SK-N-MC (cell line): Measurements from ENCODE around the gene PTRHD1.

ENCODE experiments used
- DNase-seq: peaks from one replicate; pipeline ENCODE4 v3.0.0-alpha.2; 2011; ENCODE audit warnings: low read depth, low spot score
- H3K27ac ChIP-seq: fragments of 200-600 bp; sonication (generic); 2 replicates; pipeline ENCODE4 v1.5.1; 2016; ENCODE audit warnings: mixed run types
- H3K36me3 ChIP-seq: fragments of 200-600 bp; sonication (generic); 2 replicates; pipeline ENCODE4 v1.6.1; 2017; ENCODE audit warnings: antibody characterized with exemption, low read length, mixed read lengths; ENCODE audit not compliant: insufficient read depth
- H3K4me3 ChIP-seq: fragments of 200-600 bp; sonication (generic); 2 replicates; pipeline ENCODE4 v1.5.1; 2016
- H3K9ac ChIP-seq: fragments of 200-600 bp; sonication (generic); 2 replicates; pipeline ENCODE4 v1.8.0; 2017; ENCODE audit warnings: mixed run types, mixed read lengths; ENCODE audit not compliant: insufficient read length
- H3K9me3 ChIP-seq: fragments of 200-600 bp; sonication (generic); 2 replicates; pipeline ENCODE4 v1.6.1; 2017; ENCODE audit warnings: low read depth, mild to moderate bottlenecking, antibody characterized with exemption, low read length, moderate library complexity, mixed read lengths
- EZH2 ChIP-seq: fragments of 200-600 bp; sonication (generic); IDR thresholded peaks from one replicate; pipeline ENCODE4 v1.6.1; 2017; ENCODE audit warnings: antibody characterized with exemption
- FOXP2 ChIP-seq: optimal IDR thresholded peaks from 2 replicates; pipeline ENCODE3; 2011; ENCODE audit warnings: mild to moderate bottlenecking, moderate library complexity; ENCODE audit not compliant: insufficient read depth; ENCODE audit errors: extremely low read length, control extremely low read depth
- POLR2AphosphoS5 ChIP-seq: IDR thresholded peaks from 2 replicates; pipeline ENCODE4 v1.6.1; 2012; ENCODE audit warnings: mild to moderate bottlenecking, low read depth, low read length, borderline replicate concordance

Gene PTRHD1

DNA sequence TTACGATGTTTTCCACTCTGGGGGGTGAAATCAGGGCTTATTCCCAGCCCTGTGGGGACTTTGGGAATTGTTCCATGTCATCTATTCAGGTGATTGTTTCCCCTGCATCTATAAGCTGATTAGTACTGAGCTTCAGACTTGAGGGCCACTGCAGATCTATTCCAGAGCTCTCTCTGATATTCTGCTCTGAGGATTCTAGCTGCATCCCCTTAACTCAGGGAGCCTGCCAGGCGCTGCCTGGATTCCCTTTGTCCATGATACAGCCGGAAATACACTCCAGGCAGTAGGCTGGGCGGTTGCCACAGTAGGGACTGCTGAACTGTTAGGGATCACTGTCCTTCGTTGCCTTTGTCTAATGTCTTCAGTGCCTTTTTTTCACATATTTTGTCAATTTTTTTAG lies 31.3 kb downstream of the PTRHD1 start:
- TF ChIP-seq EZH2 (no peak), POLR2AphosphoS5 (no peak), FOXP2 (no peak)
- no peaks in the 10 kb centered on the region for H3K9me3 ChIP-seq
- H3K36me3 ChIP-seq: peaks cover 5% of the 10 kb centered on the region; the same call in 1 of the 2 replicates
- H3K9ac ChIP-seq: no peak overlapping the region
- no peak for DNase-seq
- no peak overlapping the region for H3K27ac ChIP-seq
- no peak overlapping the region for H3K4me3 ChIP-seq

GRCh38 chr2:24756789-24757188 lies 36.4 kb downstream of the PTRHD1 start:
- TF ChIP-seq FOXP2: no peak
- no peak for TF ChIP-seq EZH2
- TF ChIP-seq POLR2AphosphoS5: no peak
- no peak overlapping the region for H3K4me3 ChIP-seq
- H3K9ac ChIP-seq: no peak overlapping the region
- H3K27ac ChIP-seq: no peak overlapping the region
- H3K9me3 ChIP-seq: no peaks in the 10 kb centered on the region
- no peaks in the 10 kb centered on the region for H3K36me3 ChIP-seq
- DNase-seq: no peak

- no peak overlapping the region for H3K9ac ChIP-seq
- H3K36me3 ChIP-seq: no peaks in the 10 kb centered on the region
- no peaks in the 10 kb centered on the region for H3K9me3 ChIP-seq
- no peak for DNase-seq
- TF ChIP-seq FOXP2 (no peak), POLR2AphosphoS5 (no peak), EZH2 (no peak)
- no peak overlapping the region for H3K4me3 ChIP-seq
- H3K27ac ChIP-seq: no peak overlapping the region
Observed at GRCh38 chr2:24754985-24755705, 38.0 kb downstream of the PTRHD1 start.

GRCh38 chr2:24749069-24749691 lies 44.0 kb downstream of the PTRHD1 start:
- Histone ChIP-seq H3K9ac (no peak overlapping the region), H3K27ac (no peak overlapping the region), H3K4me3 (no peak overlapping the region), H3K36me3 (no peaks in the 10 kb centered on the region), H3K9me3 (no peaks in the 10 kb centered on the region)
- DNase-seq: no peak
- no peak for TF ChIP-seq EZH2
- TF ChIP-seq POLR2AphosphoS5: no peak
- TF ChIP-seq FOXP2: no peak

- no peaks in the 10 kb centered on the region for H3K36me3 ChIP-seq
- H3K9me3 ChIP-seq: no peaks in the 10 kb centered on the region
- no peak overlapping the region for H3K27ac ChIP-seq
- H3K9ac ChIP-seq: no peak overlapping the region
- TF ChIP-seq EZH2 (no peak), POLR2AphosphoS5 (no peak), FOXP2 (no peak)
- DNase-seq: no peak
- no peak overlapping the region for H3K4me3 ChIP-seq
Observed at GRCh38 chr2:24747299-24747698, 45.9 kb downstream of the PTRHD1 start.

DNA sequence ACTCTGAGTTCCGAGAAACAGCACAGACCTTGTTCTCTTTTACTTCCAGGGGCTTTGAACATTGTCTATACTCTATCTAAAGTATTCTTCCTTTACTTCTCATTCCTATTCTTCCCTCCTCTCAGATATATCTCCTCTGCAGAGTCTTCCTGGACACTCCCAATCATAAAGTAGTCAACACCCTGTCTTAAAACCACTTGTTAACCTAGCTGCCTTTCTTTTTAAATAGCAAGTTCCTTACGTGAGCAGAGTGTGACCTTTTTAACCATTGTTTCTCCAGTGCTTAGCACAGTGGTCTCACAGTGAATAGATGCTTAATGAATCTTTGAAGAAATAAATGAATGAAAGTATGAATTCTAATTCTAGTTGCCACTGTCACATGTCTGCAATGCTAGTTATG lies 47.4 kb downstream of the PTRHD1 start:
- TF ChIP-seq POLR2AphosphoS5: no peak
- TF ChIP-seq FOXP2: no peak
- TF ChIP-seq EZH2: no peak
- Histone ChIP-seq H3K27ac (no peak overlapping the region), H3K4me3 (no peak overlapping the region), H3K9me3 (no peaks in the 10 kb centered on the region), H3K36me3 (no peaks in the 10 kb centered on the region), H3K9ac (no peak overlapping the region)
- DNase-seq: no peak

GRCh38 chr2:24744356-24744755 lies 48.8 kb downstream of the PTRHD1 start:
- H3K9me3 ChIP-seq: no peaks in the 10 kb centered on the region
- H3K36me3 ChIP-seq: no peaks in the 10 kb centered on the region
- TF ChIP-seq EZH2 (no peak), POLR2AphosphoS5 (no peak), FOXP2 (no peak)
- no peak overlapping the region for H3K4me3 ChIP-seq
- DNase-seq: no peak
- no peak overlapping the region for H3K27ac ChIP-seq
- H3K9ac ChIP-seq: no peak overlapping the region

- no peak for DNase-seq
- Histone ChIP-seq H3K27ac (no peak overlapping the region), H3K4me3 (no peak overlapping the region), H3K36me3 (no peaks in the 10 kb centered on the region), H3K9ac (no peak overlapping the region), H3K9me3 (no peaks in the 10 kb centered on the region)
- TF ChIP-seq FOXP2: no peak
Observed at GRCh38 chr2:24743924-24744323, 49.3 kb downstream of the PTRHD1 start.

DNA sequence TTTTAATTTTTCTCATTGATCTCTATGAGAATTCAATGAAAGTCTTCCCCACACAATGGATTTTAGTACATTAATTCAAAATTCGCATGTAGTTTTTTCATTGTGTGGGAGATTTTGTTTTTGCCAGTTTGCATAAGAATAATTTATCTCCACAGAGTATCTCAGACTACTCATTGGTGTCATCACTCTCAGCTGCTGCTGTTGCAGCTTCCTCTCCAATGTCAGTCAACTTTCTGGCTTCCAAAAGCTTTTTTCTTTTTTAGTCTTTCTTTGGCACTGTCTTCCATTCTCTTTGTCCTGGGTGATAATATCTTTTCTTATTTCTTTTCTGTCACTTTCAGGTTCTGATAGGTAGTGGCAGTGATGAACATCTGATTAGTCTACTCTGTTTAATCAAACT lies 50.5 kb downstream of the PTRHD1 start:
- no peak for TF ChIP-seq POLR2AphosphoS5
- TF ChIP-seq FOXP2: no peak
- no peak for TF ChIP-seq EZH2
- DNase-seq: no peak
- Histone ChIP-seq H3K9ac (no peak overlapping the region), H3K36me3 (no peaks in the 10 kb centered on the region), H3K4me3 (no peak overlapping the region), H3K27ac (no peak overlapping the region), H3K9me3 (no peaks in the 10 kb centered on the region)
